ENCODE data around the gene MTSS2.

Gene MTSS2

GRCh38 chr16:70685938-70686375 lies at the start of gene MTSS2:
Gene MTSS2 (minus strand): TSS chr16:70686053. CDS start chr16:70685791, 262 bp downstream.
- no peak for DNase-seq

GRCh38 chr16:70735141-70735979 lies 49.5 kb upstream of the MTSS2 start:
- no peak for DNase-seq

- no peak for DNase-seq
Measured at GRCh38 chr16:70734522-70735095, 48.8 kb upstream of the MTSS2 start.

GRCh38 chr16:70730944-70731343 lies 45.1 kb upstream of the MTSS2 start:
- no peak for DNase-seq

GRCh38 chr16:70730031-70730430 lies 44.2 kb upstream of the MTSS2 start:
- DNase-seq, result no peak

GRCh38 chr16:70729292-70729691 lies 43.4 kb upstream of the MTSS2 start:
- no peak for DNase-seq

- no peak for DNase-seq
Measured at GRCh38 chr16:70728150-70728549, 42.3 kb upstream of the MTSS2 start.

- no peak for DNase-seq
Measured at GRCh38 chr16:70726892-70727361, 41.1 kb upstream of the MTSS2 start.

- no peak for DNase-seq
Measured at GRCh38 chr16:70725912-70726828, 40.3 kb upstream of the MTSS2 start.

GRCh38 chr16:70725024-70725911 lies 39.4 kb upstream of the MTSS2 start:
- DNase-seq, result no peak

GRCh38 chr16:70724146-70725023 lies 38.5 kb upstream of the MTSS2 start:
- no peak for DNase-seq

GRCh38 chr16:70723740-70724145 lies 37.9 kb upstream of the MTSS2 start:
- DNase-seq, result no peak

GRCh38 chr16:70721202-70721963 lies 35.5 kb upstream of the MTSS2 start:
- DNase-seq, result no peak

GRCh38 chr16:70720425-70721201 lies 34.8 kb upstream of the MTSS2 start:
- no peak for DNase-seq

GRCh38 chr16:70717065-70717464 lies 31.2 kb upstream of the MTSS2 start:
- DNase-seq, result no peak

- DNase-seq, result no peak
Measured at GRCh38 chr16:70715860-70716357, 30.1 kb upstream of the MTSS2 start.

- DNase-seq, result no peak
Measured at GRCh38 chr16:70715055-70715858, 29.4 kb upstream of the MTSS2 start.

- DNase-seq, result no peak
Measured at GRCh38 chr16:70714581-70715054, 28.8 kb upstream of the MTSS2 start.
